Kidney (tissue), 22 donors: Measurements from ENCODE around the gene PRR23A. TPM values are rescaled to one million over a fixed set of nuclear protein-coding genes. Genes with fewer than 3 reads are reported as not detected.

Experiments used
- DNase-seq, 5 donors: peaks; one replicate each; pipeline ENCODE4 v3.0.0-alpha.2; 2013 to 2020
- FAIRE-seq: peaks from 2 replicates; lab custom pipeline; 2012; peaks lifted over from hg19 to GRCh38; lab: Jason Lieb, UNC
- H3K27ac ChIP-seq, 2 donors: one replicate each; pipeline ENCODE4 v1.7.0; 2013; ENCODE audit warnings: low read depth in 2 of 2, low read length in 2 of 2, inconsistent platforms in 1 of 2
- H3K27me3 ChIP-seq: one replicate; pipeline ENCODE4 v1.7.1; 2013; ENCODE audit warnings: low read length, inconsistent platforms; ENCODE audit not compliant: control insufficient read depth, insufficient read depth
- H3K36me3 ChIP-seq, 3 donors: one replicate each; pipeline versions ENCODE4 v1.7.0 to v1.7.1; 2013; ENCODE audit warnings: low read length in 3 of 3, control low read depth in 1 of 3, inconsistent platforms in 1 of 3; ENCODE audit not compliant: insufficient read depth in 3 of 3, control insufficient read depth in 2 of 3
- H3K4me1 ChIP-seq, 3 donors: one replicate each; pipeline versions ENCODE4 v1.7.0 to v1.7.1; 2013; ENCODE audit warnings: low read length in 3 of 3, inconsistent platforms in 1 of 3, low read depth in 1 of 3; ENCODE audit not compliant: control insufficient read depth in 2 of 3, insufficient read depth in 2 of 3
- H3K4me3 ChIP-seq, 3 donors: one replicate each; pipeline versions ENCODE4 v1.7.0 to v1.8.1; 2013; ENCODE audit warnings: low read length in 3 of 3, control low read depth in 1 of 3, inconsistent platforms in 1 of 3
- H3K9ac ChIP-seq, 3 donors: one replicate each; pipeline versions ENCODE4 v1.7.0 to v1.7.1; 2013; ENCODE audit warnings: low read length in 3 of 3, control low read depth in 1 of 3, inconsistent platforms in 1 of 3
- H3K9me3 ChIP-seq, 3 donors: one replicate each; pipeline versions ENCODE4 v1.7.0 to v1.7.1; 2013; ENCODE audit warnings: low read length in 3 of 3, control low read depth in 1 of 3, inconsistent platforms in 1 of 3; ENCODE audit not compliant: control insufficient read depth in 2 of 3, insufficient read depth in 1 of 3
- CTCF ChIP-seq: IDR thresholded peaks from 3 replicates; pipeline ENCODE4 v1.5.1; 2012; ENCODE audit warnings: mild to moderate bottlenecking, moderate library complexity, borderline replicate concordance; ENCODE audit not compliant: insufficient read depth; ENCODE audit errors: extremely low read depth
- intact Hi-C: fragments of 100-400 bp; cut with DNase I; formaldehyde crosslinking; loops from one replicate; pipeline ENCODE4 v1.11.1; 2022
- long read RNA-seq, 10 donors: library from polyadenylated mRNA in 1 of 10; unstranded in 1 of 10; transcript quantifications; one replicate each; pipeline ENCODE4 v2.0.0 and lab custom pipeline, GENCODE V29; 2021 to 2026
- polyA plus RNA-seq: library from polyadenylated mRNA; stranded (reverse); fragments of 350-450 nt; fragmentation: Illumina TruSeq; extraction: RNeasy Lipid Tissue Mini Kit (QIAGEN cat#74804); gene quantifications from one replicate; pipeline ENCODE4 v1.2.3, GENCODE V29; 2014; ENCODE audit warnings: low read depth, low replicate concordance; ENCODE audit not compliant: insufficient read depth
- total RNA-seq: library from RNA; stranded (reverse); fragmentation: NEBNext Ultra II Directional; extraction: Animal tissue kit (Norgen Biotek cat#: 25700); gene quantifications from one replicate; pipeline ENCODE4 v1.2.1, GENCODE V29; 2021
- donor health status: control.
- donor health status: control.
- donor health status: control.
- donor health status: control.
- donor health status: control.
- donor health status: DM: yes; HTN: yes; CAD: no.
- donor health status: Normal renal cell carcinoma (clear cell type).

The PRR23A gene
- total RNA-seq (not detected), polyA plus RNA-seq (not detected)
- long read RNA-seq, donor 1 = 0 reads
- long read RNA-seq, donor 2 = 0 reads
- long read RNA-seq, donor 3 = 0 reads
- long read RNA-seq, donor 4 = 0 reads
- long read RNA-seq, donor 5 = 0 reads
- long read RNA-seq, donor 6 = 0 reads
- long read RNA-seq, donor 7 = 0 reads
- long read RNA-seq, donor 8 = 0 reads
- long read RNA-seq, donor 9, partial matches to known transcripts = 0 of 1 reads
- long read RNA-seq, donor 9, other reads (novel, unspliced or antisense) = 0 of 1 reads
- long read RNA-seq, donor 10 = 0 reads

GRCh38 chr3:139006051-139006716 is at the start of gene PRR23A:
TSS of gene PRR23A (minus strand) at chr3:139006268. CDS start at chr3:139006268, 0 bp downstream.
- Histone ChIP-seq H3K27ac (no peak within 1 kb of the TSS), H3K4me3 (no peak within 1 kb of the TSS), H3K27me3 (no peaks in the 10 kb centered on the region), H3K4me1 (no peaks in the 10 kb centered on the region), H3K9ac (no peak within 1 kb of the TSS), H3K9me3 (no peaks in the 10 kb centered on the region), H3K36me3 (no peaks in the 10 kb centered on the region)
- no peak for TF ChIP-seq CTCF
- intact Hi-C loops = no loop called here
- DNase-seq (no peak), FAIRE-seq (no peak)

- Histone ChIP-seq H3K27me3 (no peaks in the 10 kb centered on the region), H3K4me3 (no peak overlapping the region), H3K9me3 (peaks cover 0 to 8% (median 4%) of the 10 kb centered on the region in 3 donors), H3K36me3 (no peaks in the 10 kb centered on the region), H3K9ac (no peak overlapping the region), H3K4me1 (no peaks in the 10 kb centered on the region), H3K27ac (no peak overlapping the region)
- no peak for TF ChIP-seq CTCF
- intact Hi-C loops = no loop called here
- DNase-seq (no peak), FAIRE-seq (no peak)
These were observed 46.9 kb upstream of the PRR23A start for GRCh38 chr3:139052802-139053600.

GRCh38 chr3:139044366-139045210 is 38.5 kb upstream of the PRR23A start, which contains the start of gene PRR23C:
TSS of gene PRR23C (minus strand) at chr3:139044892. CDS start at chr3:139044620, 272 bp downstream.
- no peak for FAIRE-seq

More at GRCh38 chr3:139044366-139045210, 38.5 kb upstream of the PRR23A start, which contains the start of gene PRR23C:
- Histone ChIP-seq H3K4me1 (no peaks in the 10 kb centered on the region), H3K9me3 (no peaks in the 10 kb centered on the region), H3K27me3 (no peaks in the 10 kb centered on the region), H3K27ac (no peak within 1 kb of the TSS), H3K9ac (no peak within 1 kb of the TSS), H3K36me3 (no peaks in the 10 kb centered on the region), H3K4me3 (no peak within 1 kb of the TSS)
- DNase-seq = peak in 1 of 5 donors; percentile 70
- TF ChIP-seq CTCF = no peak
- intact Hi-C loops = no loop called here
